HUDEP-2 (cell line): ENCODE data around the gene EFHC1.
A peak's percentile ranks its signal among the peaks of the same experiment; 100 is the strongest.
"Not testable (repeated sequence)": the region's sequence is repeated elsewhere in the genome, so short reads cannot be mapped to it uniquely, and the experiment has no call there.

Experiments used
- DNase-seq, 76 experiments: peaks; one replicate each; lab custom pipeline; 2025; ENCODE audit not compliant: unreplicated experiment in 76 of 76; lab: John Stamatoyannopoulos, UW

Gene EFHC1

GRCh38 chr6:52433294-52433693 lies 13.2 kb downstream of the EFHC1 start:
- not testable (repeated sequence) for DNase-seq

GRCh38 chr6:52435345-52435744 lies 15.2 kb downstream of the EFHC1 start:
- no peak for DNase-seq

GRCh38 chr6:52438926-52439325 lies 18.8 kb downstream of the EFHC1 start:
- DNase-seq: no peak

GRCh38 chr6:52454556-52454955 lies 34.4 kb downstream of the EFHC1 start:
- no peak for DNase-seq

- DNase-seq: no peak
Measured at GRCh38 chr6:52457096-52457495, 37.0 kb downstream of the EFHC1 start.

GRCh38 chr6:52461194-52461593 lies 41.1 kb downstream of the EFHC1 start:
- not testable (repeated sequence) for DNase-seq

GRCh38 chr6:52474173-52474572 lies 54.0 kb downstream of the EFHC1 start:
- no peak for DNase-seq

GRCh38 chr6:52475307-52475706 lies 55.2 kb downstream of the EFHC1 start:
- no peak for DNase-seq

- peak in 40 of 76 experiments; percentile 10 to 74 (median 35) for DNase-seq
Measured at GRCh38 chr6:52482903-52483670, 62.9 kb downstream of the EFHC1 start.

GRCh38 chr6:52483671-52484003 lies 63.5 kb downstream of the EFHC1 start:
- DNase-seq: no peak

GRCh38 chr6:52489881-52490280 lies 69.7 kb downstream of the EFHC1 start:
- no peak for DNase-seq

GRCh38 chr6:52491203-52492069 lies 71.3 kb downstream of the EFHC1 start:
- DNase-seq: no peak

GRCh38 chr6:52493669-52494068 lies 73.5 kb downstream of the EFHC1 start:
- DNase-seq: no peak

- no peak for DNase-seq
Measured at GRCh38 chr6:52494298-52495072, 74.3 kb downstream of the EFHC1 start.

- DNase-seq: no peak
Measured at GRCh38 chr6:52495922-52496321, 75.8 kb downstream of the EFHC1 start.

- no peak for DNase-seq
Measured at GRCh38 chr6:52496631-52497030, 76.5 kb downstream of the EFHC1 start.

- no peak for DNase-seq
Measured at GRCh38 chr6:52497652-52498408, 77.7 kb downstream of the EFHC1 start.

GRCh38 chr6:52498538-52499017 lies 78.4 kb downstream of the EFHC1 start:
- no peak for DNase-seq

GRCh38 chr6:52499026-52499425 lies 78.9 kb downstream of the EFHC1 start:
- DNase-seq: no peak

GRCh38 chr6:52499681-52500236 lies 79.6 kb downstream of the EFHC1 start:
- no peak for DNase-seq
